Stimulated activated naive CD8-positive, alpha-beta T cell treated with anti-CD3 and anti-CD28 coated beads, Interleukin-15, amount 100 ng/mL, for 72 hours (primary cell): ENCODE measurements around the gene PPP3R2.
"Not testable (repeated sequence)": the region's sequence is repeated elsewhere in the genome, so short reads cannot be mapped to it uniquely, and the experiment has no call there.

Source experiments
- ATAC-seq: fragments of 150-1000 bp; cut with Tn5 transposase; 2 replicates; pipeline ENCODE4 v1.10.0; 2021; ENCODE audit warnings: mild to moderate bottlenecking, moderate library complexity
- DNase-seq, 2 donors: peaks; one replicate each; pipeline ENCODE4 v3.0.0; 2021 to 2022
- H3K27ac Mint-ChIP-seq, 2 donors: one replicate each; pipeline ENCODE4 v1.8.0; 2022; ENCODE audit warnings: mild to moderate bottlenecking in 2 of 2, mixed read lengths in 2 of 2, moderate library complexity in 2 of 2
- H3K27me3 Mint-ChIP-seq: one replicate; pipeline ENCODE4 v1.8.0; 2022; ENCODE audit warnings: mixed read lengths
- H3K4me1 Mint-ChIP-seq: one replicate; pipeline ENCODE4 v1.8.0; 2022; ENCODE audit warnings: mild to moderate bottlenecking, mixed read lengths
- H3K4me3 Mint-ChIP-seq, 2 donors: one replicate each; pipeline ENCODE4 v1.8.0; 2022; ENCODE audit warnings: mild to moderate bottlenecking in 2 of 2, mixed read lengths in 2 of 2, moderate library complexity in 1 of 2
- H3K9me3 Mint-ChIP-seq, 2 donors: one replicate each; pipeline ENCODE4 v1.8.0; 2022; ENCODE audit warnings: mixed read lengths in 2 of 2

Gene PPP3R2

DNA sequence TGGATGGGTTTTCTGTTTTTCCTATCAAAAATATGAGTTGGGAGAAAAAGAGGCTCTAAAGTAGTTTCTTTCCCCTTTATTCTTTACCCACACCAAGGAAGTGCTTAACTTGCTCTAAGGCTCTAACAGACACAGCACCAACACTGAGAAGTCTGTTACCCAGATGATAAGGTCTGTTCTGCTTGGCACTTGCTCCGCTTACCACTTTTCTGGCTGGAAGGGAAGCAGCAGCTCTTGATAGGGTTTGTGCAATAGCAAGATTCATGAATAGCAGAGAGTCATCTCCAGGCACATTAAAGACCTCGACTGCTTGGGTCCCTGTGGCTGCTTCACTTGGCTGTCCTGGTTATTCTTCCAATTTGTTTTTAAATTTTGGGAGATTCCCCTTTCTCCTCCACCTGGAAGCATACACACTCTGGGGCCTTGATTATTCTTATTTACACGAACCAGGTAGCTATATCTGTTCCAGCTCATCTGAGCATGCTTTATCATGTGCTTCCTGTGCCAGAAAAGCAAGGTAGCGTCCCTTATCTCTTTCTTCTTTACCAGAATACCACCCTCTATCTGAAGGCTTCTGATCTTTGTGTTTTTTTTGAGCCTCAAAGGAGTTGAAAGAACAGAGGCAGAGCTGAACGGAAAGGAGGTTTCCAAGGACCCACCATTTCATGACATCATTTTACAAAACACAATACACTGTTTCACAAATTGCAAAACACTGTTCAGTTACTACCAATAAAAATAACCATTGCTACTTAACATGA is 24.8 kb downstream of the PPP3R2 start:
- peaks cover 48% of the 10 kb centered on the region for H3K4me1 Mint-ChIP-seq
- ATAC-seq (peak; percentile 32), DNase-seq (no peak)
- H3K9me3 Mint-ChIP-seq: no peaks in the 10 kb centered on the region
- H3K4me3 Mint-ChIP-seq: no peak overlapping the region
- H3K27ac Mint-ChIP-seq: peak overlapping the region; percentile 36 to 89
- H3K27me3 Mint-ChIP-seq: no peaks in the 10 kb centered on the region

DNA sequence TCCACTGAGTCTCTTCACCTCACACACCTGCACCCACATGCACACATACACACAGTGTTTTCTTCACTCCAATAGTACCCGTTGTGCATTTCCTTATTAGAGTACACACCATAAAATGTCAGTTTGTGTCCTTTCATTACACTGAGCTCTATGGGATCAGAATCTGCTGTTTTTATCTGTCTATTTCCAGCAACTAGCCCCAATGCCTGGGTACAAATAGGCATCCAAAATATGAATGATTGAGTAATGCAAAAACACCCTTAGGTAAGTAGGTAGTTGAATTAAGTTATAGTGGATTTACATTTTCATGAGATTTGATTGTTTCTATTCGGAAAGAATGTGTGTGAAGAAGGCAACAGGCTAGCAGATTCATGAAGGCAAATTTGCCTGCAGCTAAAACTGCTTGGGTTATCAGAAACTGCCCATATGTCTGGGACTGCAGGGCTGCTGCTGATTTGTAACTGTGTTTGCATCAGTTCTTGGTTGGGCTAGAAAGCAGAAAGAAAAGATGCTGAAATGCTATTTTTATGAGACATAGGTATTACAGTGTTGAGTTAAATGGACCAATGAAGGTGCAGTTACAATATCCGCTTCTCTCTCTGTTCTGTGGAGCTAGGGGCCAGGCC is 26.9 kb downstream of the PPP3R2 start:
- Mint-ChIP-seq H3K27ac (peak overlapping the region in 1 of 2 donors; percentile 2), H3K4me3 (no peak overlapping the region), H3K27me3 (no peaks in the 10 kb centered on the region), H3K4me1 (peaks cover 32% of the 10 kb centered on the region), H3K9me3 (no peaks in the 10 kb centered on the region)
- DNase-seq: no peak
- no peak for ATAC-seq

DNA sequence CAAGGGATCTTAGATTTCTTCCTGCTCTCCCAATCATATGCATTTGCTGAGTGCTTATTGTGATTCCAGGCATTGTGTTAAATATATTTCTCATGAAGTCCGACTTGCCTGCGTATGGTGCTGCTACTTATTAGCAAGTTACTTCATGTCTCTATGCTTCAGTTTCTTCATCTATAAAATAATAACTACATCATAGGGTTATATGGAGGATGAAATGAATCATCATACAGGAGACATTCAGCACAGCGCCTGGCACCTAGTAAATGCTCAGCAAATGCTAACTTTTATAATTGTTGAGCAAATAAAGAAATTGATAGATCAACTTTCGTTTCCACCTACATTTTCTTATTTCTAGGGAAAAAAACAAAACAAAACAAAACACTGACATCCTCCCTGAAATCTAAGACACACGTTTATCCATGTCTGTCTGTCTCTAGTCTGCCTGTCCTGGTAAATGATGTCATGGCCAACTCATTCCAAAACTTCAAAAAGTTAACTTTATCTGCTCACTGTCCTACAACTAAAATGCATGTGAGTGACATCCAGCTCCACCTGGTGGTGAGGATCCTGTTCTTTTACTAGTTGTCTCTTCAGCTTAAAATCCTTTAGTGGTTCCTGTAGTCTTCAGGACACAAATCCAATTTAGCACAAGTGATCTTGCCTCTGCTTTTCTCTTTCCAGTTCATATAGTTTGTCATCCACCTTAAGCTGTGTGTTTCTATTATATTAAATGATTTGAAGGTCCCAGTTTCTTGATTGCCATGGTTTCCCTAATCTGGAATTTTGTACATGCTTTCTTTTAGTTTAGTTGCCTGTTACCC is 27.7 kb downstream of the PPP3R2 start:
- no peaks in the 10 kb centered on the region for H3K9me3 Mint-ChIP-seq
- H3K4me3 Mint-ChIP-seq: no peak overlapping the region
- H3K27ac Mint-ChIP-seq: no peak overlapping the region
- peak; percentile 66 for ATAC-seq
- H3K4me1 Mint-ChIP-seq: peaks cover 26% of the 10 kb centered on the region
- H3K27me3 Mint-ChIP-seq: no peaks in the 10 kb centered on the region
- DNase-seq: no peak

- H3K27ac Mint-ChIP-seq: no peak overlapping the region
- H3K4me3 Mint-ChIP-seq: no peak overlapping the region
- peaks cover 0 to 7% of the 10 kb centered on the region in 2 donors for H3K9me3 Mint-ChIP-seq
- no peaks in the 10 kb centered on the region for H3K27me3 Mint-ChIP-seq
- peaks cover 16% of the 10 kb centered on the region for H3K4me1 Mint-ChIP-seq
- ATAC-seq (no peak), DNase-seq (no peak)
These were observed 30.5 kb downstream of the PPP3R2 start for GRCh38 chr9:101564252-101564651.

- Mint-ChIP-seq H3K4me1 (peaks cover 23% of the 10 kb centered on the region), H3K27me3 (no peaks in the 10 kb centered on the region), H3K27ac (no peak overlapping the region), H3K9me3 (peaks cover 0 to 20% of the 10 kb centered on the region in 2 donors), H3K4me3 (no peak overlapping the region)
- ATAC-seq (no peak), DNase-seq (no peak)
These were observed 31.8 kb downstream of the PPP3R2 start for GRCh38 chr9:101562966-101563365.

GRCh38 chr9:101561740-101562139 is 33.0 kb downstream of the PPP3R2 start:
- Mint-ChIP-seq H3K27ac (no peak overlapping the region), H3K4me3 (no peak overlapping the region), H3K4me1 (peaks cover 23% of the 10 kb centered on the region), H3K9me3 (peaks cover 8 to 26% of the 10 kb centered on the region in 2 donors), H3K27me3 (no peaks in the 10 kb centered on the region)
- DNase-seq (no peak), ATAC-seq (no peak)

- not testable (repeated sequence) for H3K4me1 Mint-ChIP-seq, H3K27me3 Mint-ChIP-seq, H3K9me3 Mint-ChIP-seq, H3K4me3 Mint-ChIP-seq, H3K27ac Mint-ChIP-seq, ATAC-seq, DNase-seq
These were observed 45.2 kb downstream of the PPP3R2 start for GRCh38 chr9:101549472-101550098.

GRCh38 chr9:101543098-101543735 is 51.6 kb downstream of the PPP3R2 start:
- Mint-ChIP-seq H3K9me3 (no peaks in the 10 kb centered on the region), H3K4me1 (no peaks in the 10 kb centered on the region), H3K27ac (no peak overlapping the region), H3K4me3 (no peak overlapping the region), H3K27me3 (no peaks in the 10 kb centered on the region)
- DNase-seq (no peak), ATAC-seq (no peak)
